Measurements from ENCODE around the gene RPTOR. TPM values are rescaled to one million over a fixed set of nuclear protein-coding genes. Genes with fewer than 3 reads are reported as not detected.

Gene RPTOR
- total RNA-seq, 6 donors from 2014 or later = 26.8 to 109 (median 36.8) TPM

DNA sequence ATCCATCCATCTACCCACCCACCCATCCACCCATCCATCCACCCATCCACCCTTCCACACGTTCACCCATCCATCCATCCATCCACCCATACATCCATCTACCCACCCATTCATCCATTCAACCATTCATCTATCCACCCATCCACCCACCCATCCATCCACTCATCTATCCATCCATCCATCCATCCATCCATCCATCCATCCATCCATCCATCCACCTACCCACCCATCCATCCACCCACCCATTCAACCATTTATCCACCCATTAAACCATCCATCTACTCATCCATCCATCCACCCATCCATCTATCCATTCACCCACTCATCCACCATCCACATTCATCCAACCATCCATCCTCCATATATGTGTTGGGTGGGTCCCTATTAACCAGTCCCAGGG lies 26.2 kb upstream of the RPTOR start:
- Histone ChIP-seq H3K4me1 (peaks cover 6 to 22% (median 9%) of the 10 kb centered on the region in 4 donors), H3K4me3 (no peak overlapping the region), H3K36me3 (no peaks in the 10 kb centered on the region), H3K9me3 (no peaks in the 10 kb centered on the region), H3K27ac (peak overlapping the region in 2 of 4 donors; percentile 34 to 51), H3K27me3 (no peaks in the 10 kb centered on the region)
- 70 to 83% methylated on average over 1 of the region's 1 CpG for WGBS, 2 donors
- TF ChIP-seq, protein P1, sequence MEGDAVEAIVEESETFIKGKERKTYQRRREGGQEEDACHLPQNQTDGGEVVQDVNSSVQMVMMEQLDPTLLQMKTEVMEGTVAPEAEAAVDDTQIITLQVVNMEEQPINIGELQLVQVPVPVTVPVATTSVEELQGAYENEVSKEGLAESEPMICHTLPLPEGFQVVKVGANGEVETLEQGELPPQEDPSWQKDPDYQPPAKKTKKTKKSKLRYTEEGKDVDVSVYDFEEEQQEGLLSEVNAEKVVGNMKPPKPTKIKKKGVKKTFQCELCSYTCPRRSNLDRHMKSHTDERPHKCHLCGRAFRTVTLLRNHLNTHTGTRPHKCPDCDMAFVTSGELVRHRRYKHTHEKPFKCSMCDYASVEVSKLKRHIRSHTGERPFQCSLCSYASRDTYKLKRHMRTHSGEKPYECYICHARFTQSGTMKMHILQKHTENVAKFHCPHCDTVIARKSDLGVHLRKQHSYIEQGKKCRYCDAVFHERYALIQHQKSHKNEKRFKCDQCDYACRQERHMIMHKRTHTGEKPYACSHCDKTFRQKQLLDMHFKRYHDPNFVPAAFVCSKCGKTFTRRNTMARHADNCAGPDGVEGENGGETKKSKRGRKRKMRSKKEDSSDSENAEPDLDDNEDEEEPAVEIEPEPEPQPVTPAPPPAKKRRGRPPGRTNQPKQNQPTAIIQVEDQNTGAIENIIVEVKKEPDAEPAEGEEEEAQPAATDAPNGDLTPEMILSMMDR (IDR thresholded peaks at IDR 0.05) = no peak
- TF ChIP-seq POLR2AphosphoS5 (IDR thresholded peaks at IDR 0.05) = no peak
- TF ChIP-seq EP300 (IDR thresholded peaks at IDR 0.05) = no peak
- no peak for TF ChIP-seq POLR2A (IDR thresholded peaks at IDR 0.05)
- DNase-seq = no peak
- no peak for ATAC-seq (ENCODE audit: low FRiP score in 2 of 2)

DNA sequence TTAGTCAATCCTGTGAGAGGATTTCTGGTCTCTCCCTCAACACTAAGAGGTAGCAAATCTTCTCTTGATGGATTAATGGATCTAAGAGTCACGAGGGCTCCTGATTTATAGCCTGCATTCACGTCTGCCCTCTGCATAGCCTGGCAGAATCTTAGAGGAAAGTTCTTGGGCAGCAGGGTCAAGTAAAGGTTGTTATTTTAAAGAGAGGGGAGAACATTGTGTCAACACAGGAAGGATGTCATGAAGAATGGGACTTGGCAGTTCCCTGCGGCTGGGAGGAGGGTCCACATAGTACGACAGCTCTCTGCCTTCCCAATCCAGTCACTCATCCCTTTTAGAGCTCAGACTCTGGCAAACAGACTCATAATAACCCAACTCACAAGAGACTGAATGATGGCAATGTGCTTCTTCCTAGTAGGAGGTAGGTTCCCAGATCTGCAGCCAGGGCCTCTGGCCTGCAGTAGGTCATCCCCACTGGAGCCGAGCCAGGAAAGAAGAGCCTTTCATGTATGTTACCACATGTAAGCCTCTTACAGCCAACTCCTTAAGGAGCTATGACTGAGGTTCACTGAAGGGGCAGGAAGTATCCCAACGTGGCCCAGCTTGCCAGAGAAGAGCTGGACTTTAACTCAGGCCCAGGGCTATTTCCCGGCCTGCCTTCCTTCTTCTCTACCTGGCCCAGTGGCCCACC lies 25.4 kb upstream of the RPTOR start:
- no peaks in the 10 kb centered on the region for H3K9me3 ChIP-seq
- WGBS, 2 donors = 30 to 35% methylated on average over 7 of the region's 7 CpGs
- peak overlapping the region; percentile 4 to 67 (median 52) for H3K27ac ChIP-seq
- H3K4me1 ChIP-seq = peaks cover 6 to 22% (median 9%) of the 10 kb centered on the region in 4 donors
- ATAC-seq (ENCODE audit: low FRiP score in 2 of 2) (no peak), DNase-seq (no peak)
- H3K4me3 ChIP-seq = no peak overlapping the region
- TF ChIP-seq POLR2AphosphoS5 (IDR thresholded peaks at IDR 0.05) = peak in 1 of 2 donors; percentile 8
- TF ChIP-seq POLR2A (IDR thresholded peaks at IDR 0.05) = no peak
- TF ChIP-seq EP300 (IDR thresholded peaks at IDR 0.05) = peak in 1 of 4 donors; percentile 49
- TF ChIP-seq, protein P1 (IDR thresholded peaks at IDR 0.05) = no peak
- H3K36me3 ChIP-seq = no peaks in the 10 kb centered on the region
- no peaks in the 10 kb centered on the region for H3K27me3 ChIP-seq

DNA sequence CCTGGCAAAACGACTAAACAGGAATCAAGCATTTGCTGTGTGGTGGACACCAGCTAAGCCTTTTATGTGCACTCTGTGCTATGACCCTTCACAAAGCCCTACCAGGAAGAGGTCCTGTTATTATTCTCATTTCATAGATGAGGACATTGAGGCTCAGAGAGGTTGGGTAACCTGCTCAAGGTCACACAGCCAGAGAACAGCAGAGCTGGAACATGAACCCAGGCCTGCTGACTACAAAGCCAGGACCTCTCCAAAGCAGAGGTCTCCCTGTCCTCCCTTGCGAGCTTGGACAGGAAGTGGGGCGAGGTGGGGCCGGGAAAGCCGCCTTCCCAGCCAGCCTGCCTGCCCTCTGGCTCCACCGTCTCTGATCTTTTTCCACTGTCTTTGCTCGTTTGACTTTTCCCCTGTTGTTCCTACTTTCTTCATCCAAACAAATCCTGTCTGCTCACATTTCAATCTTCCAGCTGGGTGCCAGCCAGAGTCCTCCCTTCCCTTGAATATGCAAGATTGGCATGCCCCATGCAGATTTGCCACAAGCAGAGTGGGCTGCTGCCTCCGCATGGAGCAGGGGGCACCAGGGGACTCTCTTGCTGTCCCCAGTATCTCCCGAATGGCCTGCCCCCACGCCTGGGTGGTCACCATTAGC lies 23.7 kb upstream of the RPTOR start:
- TF ChIP-seq EP300 (IDR thresholded peaks at IDR 0.05) (no peak), POLR2AphosphoS5 (IDR thresholded peaks at IDR 0.05) (peak in 1 of 2 donors; percentile 15)
- WGBS, 2 donors = 46 to 52% methylated on average over 9 to 10 of the region's 10 CpGs
- ATAC-seq (ENCODE audit: low FRiP score in 2 of 2) = no peak
- Histone ChIP-seq H3K27me3 (no peaks in the 10 kb centered on the region), H3K36me3 (no peaks in the 10 kb centered on the region), H3K27ac (peak overlapping the region in 3 of 4 donors; percentile 15 to 67 (median 48)), H3K4me3 (no peak overlapping the region), H3K4me1 (peaks cover 6 to 22% (median 9%) of the 10 kb centered on the region in 4 donors), H3K9me3 (no peaks in the 10 kb centered on the region)
- no peak for DNase-seq

DNA sequence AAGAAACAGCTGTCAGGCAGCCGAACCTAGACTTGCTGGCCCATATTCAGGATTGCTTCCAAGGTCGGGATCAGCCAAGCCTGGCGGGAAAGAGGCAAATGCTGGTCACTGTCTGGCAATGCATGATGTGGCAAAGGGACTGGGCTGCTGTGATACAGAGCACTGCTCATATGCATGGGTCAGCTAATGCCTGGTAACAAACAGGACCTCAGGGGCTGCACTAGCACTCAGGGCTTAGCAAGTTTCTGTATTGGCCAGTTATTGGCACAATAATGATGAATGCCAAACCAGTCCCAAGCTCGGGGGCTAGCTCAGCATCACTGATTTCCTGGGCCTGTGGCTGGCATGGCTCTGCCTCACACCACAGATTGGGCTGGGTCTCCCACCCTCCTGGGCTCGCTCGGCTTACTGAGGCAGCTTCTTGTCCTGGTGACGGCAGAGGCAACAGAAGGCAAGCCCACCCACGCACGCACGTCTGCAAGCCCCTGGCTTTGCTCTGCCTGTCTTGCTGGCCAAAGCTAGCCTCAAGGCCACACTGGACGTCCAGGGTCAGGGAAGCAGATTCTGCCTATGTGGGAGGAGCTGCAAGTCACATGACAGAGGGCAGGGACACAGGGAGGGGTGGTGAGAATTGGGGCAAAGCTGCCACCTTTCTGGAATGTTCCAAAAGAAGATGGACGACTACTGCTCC lies 21.4 kb upstream of the RPTOR start:
- WGBS, 2 donors = 81 to 82% methylated on average over 5 to 10 of the region's 12 CpGs

More for the DNA sequence above, 21.4 kb upstream of the RPTOR start:
- H3K27ac ChIP-seq = no peak overlapping the region
- ATAC-seq (ENCODE audit: low FRiP score in 2 of 2) (no peak), DNase-seq (no peak)
- TF ChIP-seq, protein P1 (IDR thresholded peaks at IDR 0.05) = no peak
- no peak for TF ChIP-seq EP300 (IDR thresholded peaks at IDR 0.05)
- TF ChIP-seq POLR2AphosphoS5 (IDR thresholded peaks at IDR 0.05) = no peak
- no peak for TF ChIP-seq POLR2A (IDR thresholded peaks at IDR 0.05)
- H3K27me3 ChIP-seq = no peaks in the 10 kb centered on the region
- no peaks in the 10 kb centered on the region for H3K36me3 ChIP-seq
- H3K4me1 ChIP-seq = peaks cover 6 to 22% (median 9%) of the 10 kb centered on the region in 4 donors
- no peaks in the 10 kb centered on the region for H3K9me3 ChIP-seq
- H3K4me3 ChIP-seq = no peak overlapping the region

All from upper lobe of left lung (tissue), 6 donors.